HEK293T (cell line): ENCODE data around the gene WDSUB1.

Experiments
- ARNT ChIP-seq: fragments of 450-650 bp; IDR thresholded peaks from 2 replicates; pipeline ENCODE4 v1.6.1; 2017; ENCODE audit warnings: mild to moderate bottlenecking
- BHLHE40 ChIP-seq: fragments of 450-650 bp; IDR thresholded peaks from 2 replicates; pipeline ENCODE4 v1.6.1; 2016; ENCODE audit warnings: mild to moderate bottlenecking, moderate library complexity, borderline replicate concordance
- CTBP1 ChIP-seq: fragments of 450-650 bp; IDR thresholded peaks from 2 replicates; pipeline ENCODE4 v1.6.1; 2016; ENCODE audit warnings: borderline replicate concordance
- FOXA1 ChIP-seq: fragments of 450-650 bp; IDR thresholded peaks from 2 replicates; pipeline ENCODE4 v1.6.1; 2016; ENCODE audit warnings: mild to moderate bottlenecking
- FOXK2 ChIP-seq: fragments of 450-650 bp; IDR thresholded peaks from 2 replicates; pipeline ENCODE4 v1.6.1; 2016; ENCODE audit warnings: mild to moderate bottlenecking
- FOXM1 ChIP-seq: fragments of 450-650 bp; IDR thresholded peaks from 2 replicates; pipeline ENCODE4 v1.6.1; 2017; ENCODE audit warnings: mild to moderate bottlenecking, borderline replicate concordance
- L3MBTL2 ChIP-seq: fragments of 450-650 bp; conservative IDR thresholded peaks from 2 replicates; pipeline ENCODE4 v1.6.1; 2016; ENCODE audit warnings: mild to moderate bottlenecking
- SP1 ChIP-seq: fragments of 450-650 bp; IDR thresholded peaks from 2 replicates; pipeline ENCODE4 v1.6.1; 2017
- TARDBP ChIP-seq: fragments of 450-650 bp; IDR thresholded peaks from 2 replicates; pipeline ENCODE4 v1.6.1; 2016

DNA sequence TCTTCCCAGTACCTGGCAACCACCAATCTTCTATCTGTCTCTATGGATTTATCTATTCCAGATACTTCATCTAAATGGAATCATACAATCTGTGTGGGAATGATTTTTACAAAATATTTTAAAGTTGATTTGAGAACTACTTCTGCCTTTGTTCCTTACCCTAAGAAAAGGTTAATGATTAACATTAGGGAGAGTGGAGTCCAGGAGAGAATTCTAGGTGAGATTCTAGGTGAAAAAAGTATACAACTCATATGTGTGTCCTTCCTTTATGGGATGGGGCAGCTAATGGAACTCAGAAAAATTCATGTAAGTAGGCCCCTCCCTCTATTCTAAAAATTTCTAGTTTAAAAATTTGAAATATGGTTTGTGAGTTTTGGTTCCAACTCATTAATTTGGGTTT is 35.9 kb upstream of the WDSUB1 start:
- TF ChIP-seq BHLHE40 (no peak), L3MBTL2 (no peak), ARNT (no peak), FOXM1 (no peak), CTBP1 (no peak), SP1 (no peak), FOXK2 (no peak), FOXA1 (no peak), TARDBP (no peak)
